Activated T-cell treated with anti-CD3 and anti-CD28 coated beads, Interleukin-2, amount 50 U/mL, for 48 hours (primary cell): ENCODE measurements around the gene CLEC9A.
"Not testable (repeated sequence)": the region's sequence is repeated elsewhere in the genome, so short reads cannot be mapped to it uniquely, and the experiment has no call there.

Experiments
- DNase-seq, 2 experiments: peaks; one replicate each; pipeline ENCODE4 v3.0.0-alpha.2; 2020

The CLEC9A gene

DNA sequence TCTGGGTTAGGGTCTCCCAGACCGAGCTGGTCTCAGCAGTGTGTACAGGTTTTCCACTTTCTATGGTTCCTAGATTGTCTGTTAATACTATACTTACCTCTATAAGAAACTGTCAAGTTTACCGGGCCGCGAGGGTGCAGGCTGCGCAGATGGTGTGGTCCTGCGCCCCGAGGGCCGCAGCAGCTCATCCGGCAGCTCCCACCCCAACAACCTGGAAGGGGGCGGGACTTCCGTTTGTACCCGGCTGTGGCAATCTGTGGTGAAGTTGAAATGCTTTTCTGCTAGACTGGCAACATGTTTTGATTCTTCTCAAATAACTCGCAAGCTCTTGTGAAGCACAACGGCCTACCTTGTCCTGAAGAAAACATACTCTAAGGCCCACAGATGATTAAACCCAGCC is at the start of gene CLEC9A:
TSS of gene CLEC9A (plus strand) at position 237 of the 400 bp plus-strand sequence. CDS start 22,006 bp downstream, outside the sequence.
- DNase-seq = no peak

DNA sequence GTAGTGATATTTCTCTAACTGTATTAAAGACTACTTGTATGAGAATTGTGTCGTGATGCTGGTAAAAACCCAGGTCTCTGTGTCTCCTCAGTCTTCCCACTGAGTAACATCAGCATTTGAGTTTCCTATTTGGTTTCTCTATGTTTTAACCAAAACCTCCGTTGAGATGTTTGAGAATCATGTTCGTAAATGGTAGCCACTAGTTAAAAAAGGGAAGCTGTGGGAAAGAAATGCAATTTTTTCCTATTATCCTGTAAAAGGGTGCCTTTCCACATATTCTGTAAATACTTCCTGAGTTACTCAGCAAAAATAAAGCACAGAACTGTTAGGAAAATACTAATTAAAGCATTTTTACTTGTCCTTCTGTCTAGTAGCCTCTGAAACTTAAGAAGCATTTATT is 38.6 kb upstream of the CLEC9A start:
- DNase-seq = no peak

DNA sequence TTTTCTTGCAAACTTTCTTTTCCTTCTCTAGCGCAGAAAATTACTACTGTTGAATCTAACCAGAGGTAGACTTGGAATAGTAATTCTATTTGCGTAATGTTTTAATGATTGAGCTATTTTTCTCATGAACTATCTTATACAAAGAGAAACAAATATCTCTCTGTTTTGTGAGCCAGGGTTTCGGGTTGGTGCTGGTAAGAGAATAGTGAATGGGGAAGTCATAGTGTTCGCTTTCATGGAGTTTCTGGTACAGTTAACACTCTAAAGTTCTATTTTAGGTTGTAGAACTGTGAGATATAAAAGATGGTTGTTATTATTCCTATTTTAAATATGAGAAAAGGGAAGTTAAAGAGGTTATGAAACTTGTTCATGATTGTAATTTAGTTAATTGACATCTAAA is 38.2 kb upstream of the CLEC9A start:
- DNase-seq = no peak

DNA sequence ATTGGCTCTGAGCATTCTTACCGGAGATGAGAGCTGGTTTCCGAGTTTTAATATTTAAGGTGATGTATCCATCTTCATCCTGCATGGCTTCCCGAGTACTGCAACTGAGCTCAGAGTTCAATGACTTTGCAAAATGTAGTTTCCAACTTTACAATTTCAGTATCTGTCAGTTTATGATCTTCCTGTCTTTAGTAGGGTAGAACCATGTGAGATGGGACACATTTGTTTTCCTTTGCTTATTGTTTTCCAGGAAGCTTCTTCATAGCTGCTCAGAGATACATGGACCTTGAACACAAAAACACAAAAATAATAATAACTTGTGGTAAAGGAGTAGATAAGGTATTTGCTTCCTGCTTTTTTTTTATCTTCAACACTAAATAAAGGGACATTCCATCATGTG is 31.5 kb upstream of the CLEC9A start, which contains the start of gene CLEC1B:
TSS of gene CLEC1B (minus strand) at position 106 of the 400 bp plus-strand sequence. CDS start at position 85, 21 bp downstream.
- no peak for DNase-seq

DNA sequence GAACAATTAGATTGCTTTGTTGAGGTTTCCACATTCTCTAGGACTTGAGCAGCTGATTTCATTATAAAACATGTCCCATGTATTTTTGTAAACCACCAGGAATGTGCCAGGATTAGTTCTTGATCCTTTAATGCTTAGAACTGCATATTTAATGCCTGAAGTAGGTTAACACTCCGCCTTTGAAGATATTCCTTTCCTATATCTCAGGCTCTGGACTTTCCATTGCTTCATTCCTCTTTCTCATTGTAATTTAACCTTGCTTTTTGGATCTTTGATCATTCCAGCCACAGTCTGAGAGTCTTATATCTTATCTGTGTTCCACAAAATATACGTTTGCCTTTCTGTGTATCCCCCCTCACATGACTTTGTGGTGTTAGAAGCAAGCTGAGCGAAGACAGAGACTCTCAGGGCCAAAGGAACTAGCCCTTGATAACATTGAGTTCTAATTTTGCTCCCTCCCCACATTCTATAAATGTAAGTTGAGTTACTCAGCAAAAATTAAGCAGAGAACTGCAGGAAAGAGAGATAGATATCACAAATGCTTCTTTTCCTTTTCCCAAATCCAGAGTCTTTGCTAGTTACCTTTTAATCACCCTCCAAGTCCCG is 29.2 kb upstream of the CLEC9A start:
- DNase-seq = no peak

DNA sequence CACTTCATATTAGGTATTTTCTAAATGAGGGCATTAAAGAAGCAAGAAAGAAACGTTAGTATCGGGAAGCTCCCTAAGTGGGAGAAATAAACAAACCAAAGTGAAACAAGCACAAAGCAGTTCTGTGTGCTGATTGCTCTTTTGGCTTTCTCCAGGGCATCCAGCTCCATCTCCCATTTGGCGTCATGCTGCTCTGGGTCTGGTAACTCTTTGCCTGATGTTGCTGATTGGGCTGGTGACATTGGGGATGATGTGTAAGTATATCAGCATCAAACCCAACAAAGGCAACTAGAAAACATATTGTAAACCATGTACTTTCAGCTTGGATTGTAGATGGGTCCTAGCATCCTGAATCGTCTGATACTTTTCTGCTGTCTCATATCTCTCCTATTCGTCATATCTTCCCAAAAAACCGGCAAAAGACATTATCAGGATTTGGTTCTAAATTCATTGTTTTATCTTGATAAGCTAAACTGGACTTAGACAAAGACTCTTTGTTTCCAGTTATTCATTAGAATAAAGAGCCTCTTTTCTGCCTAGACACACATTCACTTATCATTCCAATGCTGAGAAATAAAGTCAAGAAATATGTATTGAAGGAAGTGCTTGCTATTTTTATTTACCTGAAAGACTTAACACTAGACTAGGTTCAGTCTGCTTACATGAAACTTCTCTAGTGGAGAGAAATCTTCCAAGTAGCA is 17.7 kb upstream of the CLEC9A start:
- DNase-seq = no peak

DNA sequence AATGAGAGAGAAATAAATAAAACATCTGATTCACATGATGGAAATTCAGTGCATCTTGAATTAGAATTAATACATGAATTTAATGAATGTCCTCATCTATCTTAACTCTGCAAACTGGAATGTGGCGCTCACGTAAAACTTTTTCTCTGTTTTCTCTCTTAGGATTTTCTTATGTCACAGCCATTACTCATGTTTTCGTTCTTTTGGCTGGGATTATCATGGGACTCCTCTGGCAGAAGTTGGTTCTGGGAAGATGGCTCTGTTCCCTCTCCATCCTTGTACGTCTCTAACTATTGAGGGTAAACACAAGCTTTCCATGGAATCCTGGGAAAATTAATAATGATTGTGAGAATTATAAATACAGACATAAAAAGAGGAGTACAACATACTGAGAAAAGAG is 15.0 kb upstream of the CLEC9A start:
- DNase-seq = no peak

DNA sequence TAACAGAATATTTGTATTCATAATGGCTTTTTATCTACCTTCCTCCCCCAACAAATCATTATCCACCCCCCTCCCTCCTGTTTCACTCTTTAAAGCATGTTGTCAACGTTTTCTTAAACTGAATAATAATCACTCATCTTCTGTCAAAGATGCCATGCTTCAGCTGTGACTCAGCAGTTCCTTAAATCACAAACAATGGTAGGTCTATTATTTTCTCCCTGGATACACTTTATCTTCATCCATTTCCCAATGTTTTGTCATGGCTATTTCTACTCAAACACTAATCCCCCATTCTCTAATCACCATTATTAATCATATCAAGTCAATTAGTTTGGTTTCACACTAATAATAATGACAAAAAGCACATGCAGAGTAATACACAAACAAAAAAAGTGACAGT is 13.6 kb upstream of the CLEC9A start:
- DNase-seq = no peak

DNA sequence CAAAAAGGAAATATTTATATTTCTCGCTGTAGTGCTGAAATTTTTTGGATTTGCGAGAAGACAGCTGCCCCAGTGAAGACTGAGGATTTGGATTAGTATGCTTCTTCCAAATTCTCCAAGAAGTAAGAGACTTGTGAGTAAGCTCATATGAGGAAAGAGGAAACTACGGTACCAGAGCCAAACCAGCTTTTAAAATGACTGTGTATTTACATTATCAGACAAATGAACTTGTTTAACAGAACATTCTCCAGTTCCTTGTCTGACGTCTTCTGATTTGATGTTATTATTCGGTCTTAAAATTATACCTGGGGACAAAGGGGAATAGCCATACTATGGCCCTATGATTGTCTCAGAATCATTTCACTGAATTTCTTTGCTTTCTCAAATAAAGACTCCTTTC is 12.1 kb upstream of the CLEC9A start:
- DNase-seq = no peak

DNA sequence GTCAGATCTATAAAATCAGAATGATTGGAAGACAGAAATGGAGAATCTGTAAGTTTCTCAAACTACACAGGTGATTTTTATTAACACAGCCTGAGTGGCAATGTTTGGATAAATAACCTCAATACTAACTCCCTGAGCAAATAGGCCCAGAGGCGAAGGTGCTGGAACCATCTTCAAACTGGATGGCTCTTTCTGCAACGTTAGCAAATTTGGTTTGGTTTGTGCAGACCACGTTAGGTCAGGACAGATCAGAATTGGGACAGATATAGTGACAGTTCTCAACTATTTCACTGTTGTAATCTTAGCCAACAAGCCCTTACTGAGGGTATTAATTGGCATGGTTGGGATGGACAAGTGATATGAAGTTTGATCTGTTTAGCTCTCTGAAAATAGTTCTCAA is 9.1 kb upstream of the CLEC9A start:
- no peak for DNase-seq

DNA sequence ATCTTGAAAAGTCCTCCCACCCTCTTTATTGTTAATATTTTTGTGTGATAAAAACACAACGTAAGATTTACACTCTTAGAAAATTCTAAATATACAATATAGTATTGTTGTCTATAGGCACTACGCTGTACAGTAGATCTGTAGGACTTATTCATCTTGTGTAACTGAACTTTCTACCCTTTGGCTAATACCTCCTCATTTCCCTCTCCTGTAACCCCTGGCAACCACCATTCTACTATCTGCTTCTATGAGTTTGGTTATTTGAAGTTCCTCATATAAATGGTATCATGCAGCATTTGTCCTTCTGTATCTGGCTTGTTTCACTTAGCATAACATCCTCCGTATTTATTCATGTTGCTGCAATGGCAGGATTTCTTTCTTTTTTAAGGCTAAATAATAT is 5.2 kb upstream of the CLEC9A start:
- no peak for DNase-seq

DNA sequence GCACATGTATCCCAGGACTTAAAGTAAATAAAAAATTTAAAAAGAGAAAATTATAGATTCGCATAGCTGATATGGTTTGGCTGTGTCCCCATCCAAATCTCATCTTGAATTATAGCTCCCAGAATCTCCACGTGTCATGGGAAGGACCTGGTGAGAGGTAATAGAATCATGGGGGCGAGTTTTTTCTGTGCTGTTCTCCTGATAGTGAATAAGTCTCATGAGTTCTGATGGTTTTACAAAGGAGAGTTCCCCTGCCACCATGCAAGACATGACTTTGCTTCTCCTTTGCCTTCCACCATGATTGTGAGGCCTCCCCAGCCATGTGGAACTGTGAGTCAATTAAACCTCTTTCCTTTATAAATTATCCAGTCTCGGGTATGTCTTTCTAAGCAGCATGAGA is 3.8 kb upstream of the CLEC9A start:
- DNase-seq = not testable (repeated sequence)

DNA sequence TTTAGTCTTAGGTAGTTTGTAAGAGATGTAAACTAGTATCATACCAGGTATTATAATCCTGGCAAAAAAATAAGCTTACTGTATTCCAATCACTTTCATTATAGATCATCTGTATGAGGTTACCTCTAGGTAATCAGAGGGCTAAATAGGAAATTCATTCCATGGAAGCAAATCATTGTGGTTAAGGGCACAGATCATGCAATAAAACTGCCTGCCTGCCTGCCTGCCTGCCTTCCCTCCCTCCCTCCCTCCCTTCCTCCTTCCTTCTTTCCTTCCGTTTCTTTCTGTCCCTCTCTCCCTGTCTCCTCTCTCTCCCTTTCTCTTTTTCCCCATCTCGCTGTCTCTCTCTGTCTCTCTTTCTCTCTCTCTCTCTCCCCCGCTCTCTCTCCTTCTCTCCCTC is 3.2 kb upstream of the CLEC9A start:
- no peak for DNase-seq

DNA sequence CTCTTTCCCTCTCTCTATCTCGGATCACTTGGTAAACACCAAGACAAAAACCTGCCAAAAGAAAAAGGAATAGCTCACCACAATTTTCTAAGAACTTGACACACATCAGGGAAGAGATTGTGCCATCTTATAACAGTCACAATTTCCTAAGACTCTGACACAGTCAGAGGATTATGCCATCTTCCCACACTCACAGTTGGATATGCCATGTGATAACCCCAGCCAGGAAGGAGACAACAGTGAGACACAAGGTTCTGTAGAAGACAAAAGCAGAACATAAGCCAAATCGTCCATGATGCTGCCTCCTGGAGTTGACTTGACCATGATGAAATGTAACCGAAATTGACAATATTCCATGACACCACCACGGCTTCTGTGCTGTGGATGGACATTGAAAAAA is 2.8 kb upstream of the CLEC9A start:
- DNase-seq = no peak

DNA sequence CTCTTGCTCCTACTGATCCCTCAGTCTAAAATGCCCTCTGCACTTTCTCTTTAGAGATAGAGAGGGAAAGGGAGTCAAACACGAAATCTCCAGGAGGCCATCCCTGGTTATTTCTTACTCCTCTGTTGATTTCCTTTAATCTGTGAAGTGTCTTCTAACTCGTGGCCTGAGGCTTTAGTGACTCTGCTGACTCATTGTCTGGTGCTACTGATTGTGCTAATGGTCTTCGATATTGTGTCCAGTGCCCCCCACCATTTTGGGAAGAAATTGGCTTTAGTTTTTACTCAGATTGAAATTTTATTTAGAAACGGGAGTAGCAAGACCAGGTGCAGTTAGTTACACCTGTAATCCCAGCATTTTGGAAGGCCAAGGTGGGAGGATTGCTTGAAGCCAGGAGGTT is 839 bp downstream of the CLEC9A start:
- no peak for DNase-seq

DNA sequence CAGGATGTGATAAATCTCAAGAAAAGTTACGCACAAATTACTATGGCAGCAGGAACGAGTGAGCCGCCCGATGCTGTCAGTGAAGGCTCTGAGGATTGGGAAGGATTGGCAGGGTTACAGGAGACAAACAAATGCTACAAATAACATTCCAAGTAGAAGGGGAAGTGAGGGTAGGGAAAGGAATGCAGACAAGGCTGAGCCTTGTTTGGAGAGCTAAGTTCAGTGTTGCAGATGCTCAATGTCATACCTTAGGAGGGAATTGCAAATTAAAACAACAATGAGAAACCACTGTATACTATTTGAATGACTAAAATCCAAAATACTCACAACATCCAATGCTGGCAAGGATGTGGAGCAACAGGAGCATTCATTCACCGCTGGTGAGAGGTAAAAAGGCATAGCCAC is 1.3 kb downstream of the CLEC9A start:
- DNase-seq = no peak

DNA sequence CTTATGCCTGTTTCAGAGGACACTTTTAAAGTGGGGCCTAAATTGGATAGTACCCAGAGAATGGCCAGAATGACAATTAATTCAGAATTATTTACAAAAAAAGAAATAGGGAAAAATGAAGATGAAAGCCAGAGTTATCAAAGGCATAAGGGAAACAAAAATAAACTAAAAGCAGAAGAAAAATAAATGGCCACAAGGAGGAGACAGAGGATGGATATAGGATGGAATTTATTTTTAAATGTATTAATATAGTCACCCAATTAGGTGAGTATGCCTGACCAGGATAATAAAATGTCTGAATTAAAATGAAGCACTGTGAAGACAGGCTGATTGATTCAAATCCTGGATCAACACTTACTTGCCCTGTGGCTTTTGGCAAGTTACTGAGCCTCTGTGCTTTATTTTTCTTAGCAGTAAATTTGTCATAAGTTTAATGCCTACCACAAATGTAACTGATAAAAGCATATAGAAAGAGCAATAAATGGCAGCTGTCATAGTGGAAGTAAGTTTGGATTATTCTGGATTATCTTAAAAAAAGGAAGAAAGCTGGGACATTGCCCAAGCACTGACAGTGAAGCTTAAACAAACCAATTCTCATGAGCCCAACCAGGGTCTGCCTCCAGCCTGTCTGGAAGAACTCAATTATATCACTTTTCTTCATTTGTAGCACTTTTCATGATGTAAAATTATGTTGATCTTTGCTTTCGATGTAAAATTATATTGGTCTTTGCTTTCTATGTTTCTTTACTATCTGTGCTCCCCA is 3.5 kb downstream of the CLEC9A start:
- DNase-seq = no peak

DNA sequence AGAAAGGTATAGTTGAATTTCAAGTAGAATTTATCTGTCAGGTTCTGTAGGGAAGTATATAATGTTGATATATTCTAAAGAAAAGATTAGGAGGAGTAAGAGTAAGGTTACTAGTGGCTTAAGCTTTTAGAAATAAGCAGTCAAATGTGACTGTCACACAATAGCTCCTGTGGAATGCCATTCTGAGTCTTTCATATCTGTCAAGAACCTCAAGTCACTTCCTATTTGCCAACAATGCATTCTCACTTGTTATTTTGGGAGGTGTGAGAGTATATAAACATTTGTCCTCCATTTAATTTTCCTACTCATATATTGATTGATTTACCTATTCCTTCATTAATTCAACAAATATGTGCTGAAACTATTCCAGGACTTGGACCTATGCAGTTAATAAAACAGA is 11.7 kb downstream of the CLEC9A start:
- DNase-seq = no peak

DNA sequence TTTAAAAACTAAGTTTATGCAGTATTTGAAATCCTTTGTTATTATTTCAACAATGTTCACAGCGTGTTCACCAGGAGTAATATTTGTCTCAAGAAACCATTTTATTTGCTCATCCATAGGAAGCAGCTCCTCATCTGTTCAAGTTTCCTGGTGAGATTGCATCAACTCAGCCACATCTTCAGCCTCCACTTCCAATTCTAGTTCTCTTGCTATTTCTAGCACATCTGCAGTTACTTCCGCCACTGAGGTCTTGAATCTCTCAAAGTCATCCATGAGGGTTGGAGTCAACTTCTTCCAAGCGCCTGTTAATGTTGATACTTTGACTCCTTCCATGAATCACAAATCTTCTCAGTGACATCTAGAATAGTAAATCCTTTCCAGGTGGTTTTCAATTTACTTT is 18.0 kb downstream of the CLEC9A start:
- no peak for DNase-seq

DNA sequence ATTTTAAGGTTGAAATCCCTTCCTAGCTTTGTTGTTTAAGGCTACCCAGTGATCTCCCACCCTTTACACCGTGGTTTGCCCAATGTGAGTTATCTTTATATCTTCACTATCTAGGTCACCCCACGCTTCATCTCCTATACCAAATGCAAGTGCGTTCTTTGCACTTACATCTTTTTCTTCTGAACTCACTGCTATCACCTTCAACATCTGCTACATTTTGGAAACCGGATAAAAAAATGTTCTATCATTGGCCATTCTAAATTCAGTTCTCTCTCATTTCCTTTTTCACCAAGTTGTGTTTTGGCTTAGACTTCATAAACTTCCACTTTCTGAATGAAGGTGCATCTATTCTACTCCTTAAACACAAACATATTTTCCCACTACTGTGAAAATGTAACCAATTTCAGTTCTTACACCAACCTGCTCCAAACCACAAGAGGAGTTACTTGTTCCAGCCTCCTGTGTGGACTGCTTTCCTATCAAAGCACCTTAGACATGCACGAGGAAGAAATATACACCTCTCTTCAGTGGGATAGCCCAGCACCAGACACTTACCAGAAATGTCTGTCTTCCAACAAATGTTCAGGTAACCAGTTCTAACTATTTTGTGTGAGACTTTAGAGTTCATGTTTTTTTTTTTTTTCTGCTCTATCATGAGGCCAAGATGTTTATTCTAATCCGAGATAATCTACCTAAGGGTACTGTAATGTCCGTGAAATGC is 21.9 kb downstream of the CLEC9A start:
- no peak for DNase-seq

DNA sequence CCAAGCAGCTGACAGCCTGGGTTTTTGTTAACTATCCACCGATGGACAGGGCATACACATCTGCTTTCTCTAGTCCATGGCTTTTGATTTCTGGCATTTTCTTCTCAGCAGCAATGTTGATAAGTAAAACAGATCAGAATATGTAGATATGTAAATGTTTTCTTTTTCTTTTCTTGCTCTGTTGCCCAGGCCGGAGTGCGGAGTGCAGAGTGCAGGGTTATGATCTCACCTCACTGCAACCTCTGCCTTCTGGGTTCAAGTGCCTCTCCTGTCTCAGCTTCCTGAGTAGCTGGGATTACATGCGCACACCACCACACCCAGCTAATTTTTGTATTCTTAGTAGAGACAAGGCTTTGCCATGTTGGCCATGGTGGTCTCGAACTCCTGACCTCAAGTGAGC is 27.9 kb downstream of the CLEC9A start:
- DNase-seq = no peak

DNA sequence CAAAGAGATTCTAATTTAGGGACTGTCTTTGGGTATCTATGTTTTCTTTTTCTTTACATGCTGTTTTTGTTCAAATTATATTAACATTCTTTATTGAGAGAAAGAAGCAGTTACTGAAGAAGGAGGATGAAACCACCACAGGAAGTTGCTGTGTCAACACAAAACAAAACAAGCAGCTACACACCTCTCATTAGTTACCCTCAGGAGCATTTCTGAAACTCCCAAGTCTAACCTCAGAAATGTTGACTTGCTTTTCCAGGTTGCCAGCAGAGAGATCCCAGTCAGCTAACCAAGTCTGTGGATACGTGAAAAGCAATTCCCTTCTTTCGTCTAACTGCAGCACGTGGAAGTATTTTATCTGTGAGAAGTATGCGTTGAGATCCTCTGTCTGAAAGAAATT is 34.8 kb downstream of the CLEC9A start:
- no peak for DNase-seq

DNA sequence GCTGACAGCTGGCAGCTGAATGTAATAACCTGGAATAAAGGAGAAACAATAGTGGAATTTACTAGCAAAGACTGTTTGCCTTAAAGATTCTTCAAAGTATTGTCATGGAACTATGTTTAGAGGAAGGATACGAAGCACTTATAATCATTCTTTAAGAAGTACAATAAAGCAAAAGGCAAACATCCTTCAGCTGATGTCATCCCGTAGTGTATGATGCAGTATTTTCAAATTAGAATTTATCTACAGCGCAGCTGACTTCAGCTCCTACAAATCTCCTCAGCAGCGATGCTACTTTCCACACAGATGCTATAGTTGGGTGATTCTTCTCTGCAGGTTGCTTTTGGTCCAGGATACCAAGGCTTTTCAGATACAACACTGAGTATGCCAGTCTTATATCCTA is 36.8 kb downstream of the CLEC9A start:
- no peak for DNase-seq

DNA sequence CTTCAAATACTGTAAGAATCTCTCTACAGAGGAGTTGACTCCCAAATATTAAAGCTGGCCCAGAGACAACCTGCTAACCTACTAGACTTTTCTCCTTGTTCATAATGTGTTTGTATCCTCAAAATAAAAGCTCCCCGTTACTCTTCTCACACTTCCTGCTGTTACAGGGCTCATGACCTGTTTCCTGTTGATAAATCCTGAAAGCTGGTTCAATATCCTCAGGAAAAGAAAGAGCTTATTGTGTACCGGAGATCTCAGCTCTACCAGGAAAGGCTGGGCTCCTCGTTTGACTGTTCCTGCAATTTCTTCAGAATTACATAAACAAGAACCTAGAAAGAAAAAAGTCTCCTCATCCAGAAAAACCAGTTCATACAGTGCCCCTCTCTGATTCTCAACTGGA is 37.5 kb downstream of the CLEC9A start:
- no peak for DNase-seq
